ENCODE results near the gene ACACA.

The ACACA gene

GRCh38 chr17:37111329-37111728 lies 295.3 kb downstream of the ACACA start:
- Histone ChIP-seq H3K36me3 (ENCODE audit: insufficient read depth, low read length) (peaks cover 17% of the 10 kb centered on the region), H3K4me1 (ENCODE audit: insufficient read depth, low read length) (peaks cover 20% of the 10 kb centered on the region), H3K9ac (ENCODE audit: low read depth, low read length) (no peak overlapping the region), H3K9me3 (ENCODE audit: control insufficient read depth, insufficient read depth, low read length) (no peaks in the 10 kb centered on the region)

GRCh38 chr17:37110746-37111145 lies 295.9 kb downstream of the ACACA start:
- Histone ChIP-seq H3K9ac (ENCODE audit: low read depth, low read length) (no peak overlapping the region), H3K36me3 (ENCODE audit: insufficient read depth, low read length) (peaks cover 17% of the 10 kb centered on the region), H3K9me3 (ENCODE audit: control insufficient read depth, insufficient read depth, low read length) (no peaks in the 10 kb centered on the region), H3K4me1 (ENCODE audit: insufficient read depth, low read length) (peaks cover 24% of the 10 kb centered on the region)

- H3K9ac ChIP-seq (ENCODE audit: low read depth, low read length) = no peak overlapping the region
- H3K9me3 ChIP-seq (ENCODE audit: control insufficient read depth, insufficient read depth, low read length) = no peaks in the 10 kb centered on the region
- H3K36me3 ChIP-seq (ENCODE audit: insufficient read depth, low read length) = peaks cover 17% of the 10 kb centered on the region
- H3K4me1 ChIP-seq (ENCODE audit: insufficient read depth, low read length) = peaks cover 25% of the 10 kb centered on the region
These were observed 296.6 kb downstream of the ACACA start for GRCh38 chr17:37109731-37110710.

DNA sequence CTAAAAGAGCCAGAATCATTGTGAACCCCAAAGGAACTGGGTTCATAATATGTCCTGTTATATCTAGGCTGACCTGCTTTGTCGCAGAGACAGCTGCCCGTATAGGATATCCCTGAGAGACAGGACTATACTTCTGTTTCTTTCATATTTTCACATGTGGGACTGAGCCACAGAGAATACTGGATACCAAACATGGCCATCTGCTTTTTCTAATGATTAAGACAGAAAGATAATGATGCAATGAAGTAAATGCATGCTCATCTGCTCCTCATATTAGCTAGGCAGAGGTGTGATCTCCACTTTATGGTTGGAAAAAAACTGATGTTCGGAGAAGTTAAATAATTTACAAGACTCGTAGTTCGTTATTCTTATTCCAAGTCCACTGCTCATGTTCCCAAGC lies 297.5 kb downstream of the ACACA start:
- Histone ChIP-seq H3K4me1 (ENCODE audit: insufficient read depth, low read length) (peaks cover 31% of the 10 kb centered on the region), H3K36me3 (ENCODE audit: insufficient read depth, low read length) (peaks cover 17% of the 10 kb centered on the region), H3K9ac (ENCODE audit: low read depth, low read length) (no peak overlapping the region), H3K9me3 (ENCODE audit: control insufficient read depth, insufficient read depth, low read length) (no peaks in the 10 kb centered on the region)

DNA sequence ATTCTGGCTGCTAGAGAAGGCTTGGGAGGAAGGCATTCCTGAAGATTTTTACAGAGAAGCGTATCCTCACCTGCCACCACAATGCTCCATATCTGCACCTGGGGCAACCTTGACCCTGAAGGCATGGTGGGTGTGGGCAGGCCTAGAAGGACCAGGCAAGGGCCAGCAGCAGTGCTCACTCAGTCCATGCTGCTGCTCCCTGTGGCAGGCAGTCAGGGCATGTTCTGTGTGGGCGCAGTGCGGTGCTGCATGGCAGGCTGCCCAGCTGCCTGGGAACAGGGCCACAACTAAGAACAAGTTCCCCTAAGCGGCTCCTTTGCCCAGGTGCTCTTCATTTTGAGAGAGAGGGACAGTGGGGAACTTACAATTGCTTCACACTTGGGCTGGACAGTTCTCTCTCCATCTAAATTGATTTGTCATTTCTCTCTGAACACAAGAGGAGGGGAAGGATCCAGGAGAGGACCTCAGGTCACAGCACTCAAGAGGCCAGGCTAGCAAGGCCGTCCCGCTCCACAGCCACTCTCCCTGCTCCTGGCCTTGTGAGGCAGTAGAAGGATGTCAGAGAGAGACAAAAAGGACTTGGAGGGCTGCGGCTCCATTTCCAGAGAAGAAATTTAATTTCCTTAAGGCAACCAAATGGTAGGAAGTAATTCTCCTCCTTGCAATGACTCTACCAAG lies 299.1 kb downstream of the ACACA start:
- no peak overlapping the region for H3K9ac ChIP-seq (ENCODE audit: low read depth, low read length)
- H3K36me3 ChIP-seq (ENCODE audit: insufficient read depth, low read length) = peaks cover 14% of the 10 kb centered on the region
- peaks cover 31% of the 10 kb centered on the region for H3K4me1 ChIP-seq (ENCODE audit: insufficient read depth, low read length)
- H3K9me3 ChIP-seq (ENCODE audit: control insufficient read depth, insufficient read depth, low read length) = no peaks in the 10 kb centered on the region

DNA sequence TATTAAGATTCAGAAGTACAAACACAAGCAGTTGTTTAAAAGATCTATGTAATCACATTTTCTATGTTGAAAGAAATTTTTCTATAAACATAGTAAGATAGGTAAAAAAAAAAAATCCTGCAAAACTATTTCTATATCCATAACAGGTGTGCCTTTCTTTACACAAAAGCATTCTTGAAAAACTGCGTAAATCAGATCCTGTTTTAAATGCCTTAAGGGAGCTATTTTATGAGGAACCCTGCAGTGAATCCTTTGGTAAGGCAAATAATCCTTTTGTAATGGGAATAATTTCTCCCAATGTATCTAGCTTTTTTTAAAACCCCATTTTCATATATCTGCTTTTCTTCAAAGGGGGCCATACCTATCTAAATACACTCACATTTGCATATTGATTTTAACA lies 300.6 kb downstream of the ACACA start:
- H3K9me3 ChIP-seq (ENCODE audit: control insufficient read depth, insufficient read depth, low read length) = no peaks in the 10 kb centered on the region
- no peak overlapping the region for H3K9ac ChIP-seq (ENCODE audit: low read depth, low read length)
- peaks cover 14% of the 10 kb centered on the region for H3K36me3 ChIP-seq (ENCODE audit: insufficient read depth, low read length)
- peaks cover 31% of the 10 kb centered on the region for H3K4me1 ChIP-seq (ENCODE audit: insufficient read depth, low read length)

- Histone ChIP-seq H3K4me1 (ENCODE audit: insufficient read depth, low read length) (peaks cover 31% of the 10 kb centered on the region), H3K9ac (ENCODE audit: low read depth, low read length) (no peak overlapping the region), H3K9me3 (ENCODE audit: control insufficient read depth, insufficient read depth, low read length) (no peaks in the 10 kb centered on the region), H3K36me3 (ENCODE audit: insufficient read depth, low read length) (no peaks in the 10 kb centered on the region; the same call in 1 of the 2 replicates)
These were observed 303.4 kb downstream of the ACACA start for GRCh38 chr17:37103231-37103630.

GRCh38 chr17:37101306-37101705 lies 305.3 kb downstream of the ACACA start:
- H3K9me3 ChIP-seq (ENCODE audit: control insufficient read depth, insufficient read depth, low read length) = no peaks in the 10 kb centered on the region
- H3K4me1 ChIP-seq (ENCODE audit: insufficient read depth, low read length) = peaks cover 12% of the 10 kb centered on the region
- peaks cover 14% of the 10 kb centered on the region for H3K36me3 ChIP-seq (ENCODE audit: insufficient read depth, low read length)

GRCh38 chr17:37100231-37100630 lies 306.4 kb downstream of the ACACA start:
- H3K36me3 ChIP-seq (ENCODE audit: insufficient read depth, low read length) = peaks cover 19% of the 10 kb centered on the region
- no peak overlapping the region for H3K9ac ChIP-seq (ENCODE audit: low read depth, low read length)
- H3K9me3 ChIP-seq (ENCODE audit: control insufficient read depth, insufficient read depth, low read length) = no peaks in the 10 kb centered on the region
- H3K4me1 ChIP-seq (ENCODE audit: insufficient read depth, low read length) = peaks cover 7% of the 10 kb centered on the region

More at GRCh38 chr17:37101306-37101705, 305.3 kb downstream of the ACACA start:
- H3K9ac ChIP-seq (ENCODE audit: low read depth, low read length) = no peak overlapping the region

DNA sequence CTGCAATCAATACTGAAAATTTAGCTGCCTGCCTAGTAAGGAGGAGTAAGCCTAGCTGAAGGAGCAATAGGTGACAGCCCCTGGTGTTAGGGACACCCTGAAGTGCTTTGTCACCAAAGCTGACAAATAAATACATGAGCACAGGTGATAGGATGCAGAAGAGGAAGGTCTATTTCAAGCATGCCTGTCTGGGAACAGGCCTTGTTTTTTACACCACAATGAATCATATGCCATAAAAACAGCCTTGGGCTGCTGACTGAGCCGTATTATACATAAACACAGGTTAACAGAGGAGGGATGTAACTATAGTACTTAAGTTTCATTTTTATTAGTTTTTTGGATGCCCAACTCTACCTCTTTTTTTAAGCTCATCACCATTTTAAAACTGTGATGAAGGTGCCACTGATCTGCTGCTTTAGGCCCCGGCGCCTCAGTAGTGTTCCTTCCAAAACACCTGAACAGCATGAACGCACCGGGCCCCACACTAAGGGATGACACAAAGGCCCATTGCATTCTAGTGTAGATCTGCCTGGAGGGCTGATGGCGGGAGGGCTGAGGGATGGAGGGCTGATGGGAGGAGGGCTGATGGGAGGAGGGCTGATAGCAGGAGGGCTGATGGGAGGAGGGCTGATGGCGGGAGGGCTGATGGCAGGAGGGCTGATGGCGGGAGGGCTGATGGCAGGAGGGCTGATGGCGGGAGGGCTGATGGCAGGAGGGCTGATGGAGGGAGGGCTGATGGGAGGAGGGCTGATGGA lies 307.5 kb downstream of the ACACA start:
- no peaks in the 10 kb centered on the region; the same call in 1 of the 2 replicates for H3K4me1 ChIP-seq (ENCODE audit: insufficient read depth, low read length)
- no peaks in the 10 kb centered on the region for H3K9me3 ChIP-seq (ENCODE audit: control insufficient read depth, insufficient read depth, low read length)
- H3K9ac ChIP-seq (ENCODE audit: low read depth, low read length) = no peak overlapping the region
- H3K36me3 ChIP-seq (ENCODE audit: insufficient read depth, low read length) = peaks cover 19% of the 10 kb centered on the region

DNA sequence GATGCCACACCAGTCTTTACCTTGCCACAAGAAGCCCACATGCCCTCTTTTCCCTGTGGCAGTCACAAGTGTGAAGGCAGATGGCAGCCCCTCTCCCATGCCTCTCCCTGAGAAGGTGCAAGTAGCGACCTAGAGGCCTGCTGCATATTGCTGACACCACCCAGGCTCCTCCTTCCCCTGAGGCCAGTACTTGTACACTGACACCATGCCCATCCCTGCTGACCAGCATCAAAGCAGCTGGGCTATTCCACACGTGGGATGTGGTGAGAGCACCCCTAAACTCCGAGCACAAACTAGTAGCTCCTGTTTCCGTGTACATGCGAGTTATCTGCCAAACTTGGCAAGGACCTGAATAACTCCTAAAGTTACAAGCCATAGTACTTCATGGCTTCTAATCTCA lies 308.5 kb downstream of the ACACA start:
- no peaks in the 10 kb centered on the region for H3K9me3 ChIP-seq (ENCODE audit: control insufficient read depth, insufficient read depth, low read length)
- no peak overlapping the region for H3K9ac ChIP-seq (ENCODE audit: low read depth, low read length)
- peaks cover 19% of the 10 kb centered on the region for H3K36me3 ChIP-seq (ENCODE audit: insufficient read depth, low read length)
- H3K4me1 ChIP-seq (ENCODE audit: insufficient read depth, low read length) = no peaks in the 10 kb centered on the region; the same call in 1 of the 2 replicates

DNA sequence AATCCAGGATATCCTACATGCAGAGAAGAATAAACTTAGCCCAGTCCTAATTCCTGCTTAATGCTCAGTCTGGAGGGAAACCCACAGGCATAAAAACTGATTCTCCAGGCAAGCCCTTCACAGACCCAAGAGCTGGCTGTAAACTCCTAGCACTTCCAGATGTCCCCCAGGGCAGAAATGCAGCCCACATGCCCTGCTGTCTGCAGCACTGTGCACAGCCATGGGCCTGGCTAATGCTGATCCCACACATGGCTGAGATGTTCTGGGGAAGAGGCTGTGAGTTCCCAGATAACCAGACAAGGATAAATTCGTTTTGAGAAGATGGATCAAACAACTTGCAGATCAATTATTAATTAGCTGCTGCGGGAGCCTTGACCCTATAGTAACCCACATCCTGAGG lies 309.5 kb downstream of the ACACA start:
- Histone ChIP-seq H3K9ac (ENCODE audit: low read depth, low read length) (no peak overlapping the region), H3K9me3 (ENCODE audit: control insufficient read depth, insufficient read depth, low read length) (no peaks in the 10 kb centered on the region), H3K4me1 (ENCODE audit: insufficient read depth, low read length) (no peaks in the 10 kb centered on the region; the same call in 1 of the 2 replicates), H3K36me3 (ENCODE audit: insufficient read depth, low read length) (peaks cover 25% of the 10 kb centered on the region)

GRCh38 chr17:37096071-37096470 lies 310.6 kb downstream of the ACACA start:
- H3K9me3 ChIP-seq (ENCODE audit: control insufficient read depth, insufficient read depth, low read length) = no peaks in the 10 kb centered on the region
- peaks cover 25% of the 10 kb centered on the region for H3K36me3 ChIP-seq (ENCODE audit: insufficient read depth, low read length)
- H3K9ac ChIP-seq (ENCODE audit: low read depth, low read length) = no peak overlapping the region
- no peaks in the 10 kb centered on the region; the same call in 1 of the 2 replicates for H3K4me1 ChIP-seq (ENCODE audit: insufficient read depth, low read length)

- no peaks in the 10 kb centered on the region for H3K9me3 ChIP-seq (ENCODE audit: control insufficient read depth, insufficient read depth, low read length)
- peaks cover 25% of the 10 kb centered on the region for H3K36me3 ChIP-seq (ENCODE audit: insufficient read depth, low read length)
- H3K4me1 ChIP-seq (ENCODE audit: insufficient read depth, low read length) = no peaks in the 10 kb centered on the region; the same call in 1 of the 2 replicates
- H3K9ac ChIP-seq (ENCODE audit: low read depth, low read length) = no peak overlapping the region
These were observed 312.2 kb downstream of the ACACA start for GRCh38 chr17:37094391-37094790.

All from ES-I3 (cell line).